Measurements from ENCODE around the gene TREH. TPM values are rescaled to one million over a fixed set of nuclear protein-coding genes. Genes with fewer than 3 reads are reported as not detected.

TREH gene
- total RNA-seq, 1 donor from 2014 or later: not detected

GRCh38 chr11:118652681-118653181 is 26.7 kb downstream of the TREH start:
- TF ChIP-seq EZH2 (IDR thresholded peaks at IDR 0.05; ENCODE audit: insufficient read depth, low read length): no peak
- no peak for TF ChIP-seq CTCF (IDR thresholded peaks at IDR 0.05; ENCODE audit: insufficient read depth, low read depth, low read length)
- Histone ChIP-seq H3K4me2 (ENCODE audit: low read length) (no peak overlapping the region), H2AFZ (ENCODE audit: low read depth, low read length) (no peak overlapping the region), H3K9me3 (ENCODE audit: insufficient read depth, low read depth, low read length) (no peaks in the 10 kb centered on the region), H3K9ac (ENCODE audit: low read length) (no peak overlapping the region), H3K4me1 (ENCODE audit: insufficient read depth, low read length) (no peaks in the 10 kb centered on the region), H3K27me3 (ENCODE audit: insufficient read depth, low read length) (no peaks in the 10 kb centered on the region), H3K36me3 (ENCODE audit: insufficient read depth, low read length) (peaks cover 69% of the 10 kb centered on the region), H3K79me2 (ENCODE audit: insufficient read depth, low read length) (peaks cover 32% of the 10 kb centered on the region), H3K27ac (ENCODE audit: low read depth, low read length) (no peak overlapping the region), H3K4me3 (ENCODE audit: insufficient read depth, low read depth, low read length) (no peak overlapping the region), H4K20me1 (ENCODE audit: insufficient read depth, low read length) (peaks cover 90% of the 10 kb centered on the region)
- no peaks in the 10 kb centered on the region for H3K27me3 Mint-ChIP-seq (ENCODE audit: low read depth, unreplicated experiment)
- FAIRE-seq (no peak), DNase-seq (ENCODE audit: low read depth) (no peak)
- peaks cover 29% of the 10 kb centered on the region for H3K36me3 Mint-ChIP-seq (ENCODE audit: low read depth, unreplicated experiment)
- peaks cover 7% of the 10 kb centered on the region for H3K4me1 Mint-ChIP-seq (ENCODE audit: low read depth, unreplicated experiment)
- no peak overlapping the region for H3K27ac Mint-ChIP-seq (ENCODE audit: unreplicated experiment)
- H3K4me3 Mint-ChIP-seq (ENCODE audit: unreplicated experiment): no peak overlapping the region
- H3K9me3 Mint-ChIP-seq (ENCODE audit: unreplicated experiment): no peaks in the 10 kb centered on the region

- H3K27me3 Mint-ChIP-seq (ENCODE audit: low read depth, unreplicated experiment): no peaks in the 10 kb centered on the region
- H3K36me3 Mint-ChIP-seq (ENCODE audit: low read depth, unreplicated experiment): peaks cover 36% of the 10 kb centered on the region
- DNase-seq (ENCODE audit: low read depth) (no peak), FAIRE-seq (no peak)
- H3K9me3 Mint-ChIP-seq (ENCODE audit: unreplicated experiment): no peaks in the 10 kb centered on the region
- Histone ChIP-seq H3K4me3 (ENCODE audit: insufficient read depth, low read depth, low read length) (no peak overlapping the region), H3K4me2 (ENCODE audit: low read length) (no peak overlapping the region), H3K4me1 (ENCODE audit: insufficient read depth, low read length) (no peaks in the 10 kb centered on the region), H3K36me3 (ENCODE audit: insufficient read depth, low read length) (peaks cover 70% of the 10 kb centered on the region), H3K9me3 (ENCODE audit: insufficient read depth, low read depth, low read length) (no peaks in the 10 kb centered on the region), H3K27ac (ENCODE audit: low read depth, low read length) (no peak overlapping the region), H4K20me1 (ENCODE audit: insufficient read depth, low read length) (peaks cover 90% of the 10 kb centered on the region), H3K9ac (ENCODE audit: low read length) (no peak overlapping the region), H3K79me2 (ENCODE audit: insufficient read depth, low read length) (peaks cover 32% of the 10 kb centered on the region), H3K27me3 (ENCODE audit: insufficient read depth, low read length) (no peaks in the 10 kb centered on the region), H2AFZ (ENCODE audit: low read depth, low read length) (no peak overlapping the region)
- H3K4me1 Mint-ChIP-seq (ENCODE audit: low read depth, unreplicated experiment): peaks cover 6% of the 10 kb centered on the region
- H3K4me3 Mint-ChIP-seq (ENCODE audit: unreplicated experiment): no peak overlapping the region
- no peak overlapping the region for H3K27ac Mint-ChIP-seq (ENCODE audit: unreplicated experiment)
- TF ChIP-seq EZH2 (IDR thresholded peaks at IDR 0.05; ENCODE audit: insufficient read depth, low read length): no peak
- no peak for TF ChIP-seq CTCF (IDR thresholded peaks at IDR 0.05; ENCODE audit: insufficient read depth, low read depth, low read length)
Measured at GRCh38 chr11:118651820-118652219, 27.6 kb downstream of the TREH start.

GRCh38 chr11:118650366-118650765 is 29.1 kb downstream of the TREH start:
- Histone ChIP-seq H3K9ac (ENCODE audit: low read length) (no peak overlapping the region), H3K27ac (ENCODE audit: low read depth, low read length) (no peak overlapping the region), H3K79me2 (ENCODE audit: insufficient read depth, low read length) (peaks cover 39% of the 10 kb centered on the region), H3K36me3 (ENCODE audit: insufficient read depth, low read length) (peaks cover 75% of the 10 kb centered on the region), H3K4me1 (ENCODE audit: insufficient read depth, low read length) (no peaks in the 10 kb centered on the region), H3K4me2 (ENCODE audit: low read length) (no peak overlapping the region), H3K27me3 (ENCODE audit: insufficient read depth, low read length) (no peaks in the 10 kb centered on the region), H2AFZ (ENCODE audit: low read depth, low read length) (no peak overlapping the region), H4K20me1 (ENCODE audit: insufficient read depth, low read length) (peaks cover 90% of the 10 kb centered on the region), H3K9me3 (ENCODE audit: insufficient read depth, low read depth, low read length) (no peaks in the 10 kb centered on the region), H3K4me3 (ENCODE audit: insufficient read depth, low read depth, low read length) (no peak overlapping the region)
- peak overlapping the region; percentile 40 for H3K4me3 Mint-ChIP-seq (ENCODE audit: unreplicated experiment)
- FAIRE-seq (no peak), DNase-seq (ENCODE audit: low read depth) (no peak)
- H3K4me1 Mint-ChIP-seq (ENCODE audit: low read depth, unreplicated experiment): peaks cover 5% of the 10 kb centered on the region
- no peak overlapping the region for H3K27ac Mint-ChIP-seq (ENCODE audit: unreplicated experiment)
- no peaks in the 10 kb centered on the region for H3K27me3 Mint-ChIP-seq (ENCODE audit: low read depth, unreplicated experiment)
- TF ChIP-seq CTCF (IDR thresholded peaks at IDR 0.05; ENCODE audit: insufficient read depth, low read depth, low read length) (no peak), EZH2 (IDR thresholded peaks at IDR 0.05; ENCODE audit: insufficient read depth, low read length) (no peak)
- no peaks in the 10 kb centered on the region for H3K9me3 Mint-ChIP-seq (ENCODE audit: unreplicated experiment)
- peaks cover 43% of the 10 kb centered on the region for H3K36me3 Mint-ChIP-seq (ENCODE audit: low read depth, unreplicated experiment)
